D721Med (cell line): ENCODE measurements around the gene FITM1.

Experiments used
- DNase-seq: peaks from one replicate; pipeline ENCODE4 v3.0.0; 2011; ENCODE audit warnings: low spot score; ENCODE audit not compliant: insufficient read length
- FAIRE-seq: peaks from 2 replicates; lab custom pipeline; 2011; peaks lifted over from hg19 to GRCh38; lab: Jason Lieb, UNC
- CTCF ChIP-seq: IDR thresholded peaks from 2 replicates; pipeline ENCODE4 v1.5.1; 2012; ENCODE audit warnings: mild to moderate bottlenecking, control low read depth; ENCODE audit not compliant: insufficient read depth; ENCODE audit errors: missing control alignments

Gene FITM1

GRCh38 chr14:24167469-24168114 lies 37.1 kb downstream of the FITM1 start:
- FAIRE-seq (no peak), DNase-seq (no peak)
- TF ChIP-seq CTCF = no peak

- TF ChIP-seq CTCF = no peak
- peak; percentile 100 for DNase-seq
- no peak for FAIRE-seq
These were observed 41.2 kb downstream of the FITM1 start, which contains the start of gene REC8 for GRCh38 chr14:24171422-24172260. Gene REC8 (plus strand): TSS chr14:24172080. CDS start chr14:24172553, 473 bp downstream.

- no peak for TF ChIP-seq CTCF
- FAIRE-seq = no peak
- no peak for DNase-seq
These were observed 41.9 kb downstream of the FITM1 start for GRCh38 chr14:24172261-24172860.

GRCh38 chr14:24172871-24173281 lies 42.4 kb downstream of the FITM1 start:
- no peak for DNase-seq
- no peak for TF ChIP-seq CTCF
- FAIRE-seq = no peak

GRCh38 chr14:24176599-24176998 lies 46.1 kb downstream of the FITM1 start:
- no peak for TF ChIP-seq CTCF
- no peak for FAIRE-seq
- DNase-seq = no peak

- FAIRE-seq (no peak), DNase-seq (no peak)
- no peak for TF ChIP-seq CTCF
These were observed 46.8 kb downstream of the FITM1 start for GRCh38 chr14:24177041-24177825.
